Measurements from ENCODE around the gene ISY1.
"Not testable (repeated sequence)": the region's sequence is repeated elsewhere in the genome, so short reads cannot be mapped to it uniquely, and the experiment has no call there.

ISY1 gene

DNA sequence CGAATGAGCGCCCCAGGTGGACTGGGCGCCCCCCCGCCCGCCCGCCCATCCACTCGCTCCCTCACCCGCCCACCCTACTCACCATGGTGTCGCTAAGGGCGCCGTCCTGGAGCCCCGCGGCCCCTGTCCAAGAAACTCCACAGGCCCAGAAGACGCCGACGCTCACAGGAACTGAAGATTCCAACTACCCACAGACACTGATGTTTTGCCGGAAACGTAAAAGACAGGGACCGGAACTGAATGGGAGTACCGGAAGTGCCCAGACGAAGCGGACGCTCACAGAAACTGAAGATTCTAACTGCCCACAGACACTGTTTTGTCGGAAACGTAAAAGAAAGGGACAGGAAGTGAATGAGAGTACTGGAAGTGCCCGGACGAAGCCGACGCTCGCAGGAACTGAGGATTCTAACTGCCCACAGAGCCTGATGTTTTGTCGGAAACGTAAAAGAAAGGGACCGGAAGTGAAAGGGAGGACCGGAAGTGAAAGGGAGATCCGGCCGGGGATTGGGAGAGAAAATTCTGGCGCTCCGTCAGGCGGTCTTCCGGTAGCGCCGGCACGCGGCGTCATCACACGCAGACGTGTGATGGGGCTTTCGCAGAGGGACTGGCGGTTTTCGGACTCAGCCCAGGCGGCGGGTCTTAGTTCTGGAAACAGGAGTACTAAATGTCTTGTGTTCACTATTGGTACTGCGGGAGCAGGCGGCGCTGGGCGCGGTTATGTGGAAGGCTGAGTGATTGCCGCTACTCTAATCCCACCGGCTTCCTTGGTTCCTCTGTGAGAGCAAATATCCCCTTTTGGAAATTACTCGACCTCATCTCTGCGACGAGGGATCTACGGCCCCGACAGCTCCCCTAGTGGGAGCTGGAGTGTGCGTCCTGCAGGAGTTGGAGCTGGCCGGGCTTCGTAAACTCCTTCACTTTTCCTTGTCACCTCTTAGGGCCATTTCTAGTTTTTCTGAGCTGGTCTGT, at the start of gene ISY1:
ISY1 (minus strand) TSS at position 173 of the 969 bp plus-strand sequence; CDS start at position 85, 88 bp downstream.
- peak; percentile 93 for DNase-seq (ENCODE audit: low spot score)

GRCh38 chr3:129207479-129207878, 46.6 kb upstream of the ISY1 start:
- no peak for DNase-seq (ENCODE audit: low spot score)

GRCh38 chr3:129205109-129205832, 44.4 kb upstream of the ISY1 start:
- DNase-seq (ENCODE audit: low spot score), result no peak

GRCh38 chr3:129204473-129204872, 43.6 kb upstream of the ISY1 start:
- no peak for DNase-seq (ENCODE audit: low spot score)

- no peak for DNase-seq (ENCODE audit: low spot score)
Measured at GRCh38 chr3:129199366-129199765, 38.5 kb upstream of the ISY1 start.

GRCh38 chr3:129197321-129197720, 36.5 kb upstream of the ISY1 start:
- DNase-seq (ENCODE audit: low spot score), result no peak

DNA sequence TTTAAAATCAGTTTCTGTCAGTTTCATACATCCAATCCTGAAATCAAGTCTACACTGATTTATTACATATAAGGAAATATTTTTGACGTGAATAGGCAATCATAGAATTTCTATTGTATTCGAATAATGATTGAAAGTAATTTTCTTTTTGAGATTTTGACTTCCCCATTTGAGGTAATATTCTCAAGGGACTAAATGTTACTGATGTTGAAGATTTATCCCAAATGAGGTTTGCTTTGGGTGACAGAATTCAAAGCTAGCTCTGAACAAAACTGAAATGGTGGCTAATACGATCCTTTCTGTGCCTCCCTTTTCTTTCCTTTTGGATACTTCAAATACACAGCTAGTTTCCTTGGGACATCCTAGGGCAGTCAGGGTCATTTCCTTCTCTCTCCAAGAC, 35.7 kb upstream of the ISY1 start:
- no peak for DNase-seq (ENCODE audit: low spot score)

DNA sequence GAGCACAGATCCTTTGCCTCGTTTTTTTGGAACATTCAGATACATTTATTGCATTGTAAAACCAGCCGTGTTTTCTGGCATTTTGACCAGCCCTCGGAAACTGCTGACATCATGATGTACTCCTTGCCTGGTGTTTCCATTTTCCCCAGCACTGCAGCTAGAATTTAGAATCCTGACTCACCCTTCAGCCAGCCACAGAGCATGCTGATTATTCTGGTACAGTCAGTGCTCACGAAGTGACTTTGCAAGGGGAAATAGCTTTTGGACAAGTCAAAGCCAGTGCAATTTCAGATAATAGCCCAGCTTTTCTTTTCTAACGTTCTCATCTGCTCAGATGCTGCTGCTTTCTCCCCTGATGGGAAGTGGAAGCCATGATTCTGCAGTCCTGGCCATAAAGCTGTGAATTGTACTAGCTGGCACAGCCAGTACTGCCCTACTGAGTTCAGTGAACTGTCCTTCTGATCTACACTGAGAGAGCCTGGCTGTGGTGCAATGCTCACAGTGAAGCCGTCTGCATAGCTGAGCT, 34.9 kb upstream of the ISY1 start:
- DNase-seq (ENCODE audit: low spot score), result no peak

DNA sequence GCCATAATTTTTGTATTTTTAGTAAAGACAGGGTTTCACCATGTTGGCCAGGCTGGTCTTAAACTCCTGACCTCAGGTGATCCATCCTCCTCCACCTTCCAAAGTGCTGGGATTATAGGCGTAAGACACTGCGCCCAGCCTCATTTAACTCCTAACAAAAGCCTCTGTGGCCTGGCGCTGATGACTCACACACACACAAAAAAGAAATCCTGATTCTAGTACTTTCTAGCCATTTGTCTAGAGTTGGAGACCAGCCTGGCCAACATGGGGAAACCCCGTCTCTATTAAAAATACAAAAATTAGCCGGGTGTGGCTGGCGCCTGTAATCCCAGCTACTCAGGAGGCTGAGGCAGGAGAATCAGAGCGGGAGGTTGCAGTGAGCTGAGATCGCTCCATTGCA, 28.9 kb upstream of the ISY1 start:
- not testable (repeated sequence) for DNase-seq (ENCODE audit: low spot score)

- DNase-seq (ENCODE audit: low spot score), result no peak
Measured at GRCh38 chr3:129187857-129188256, 27.0 kb upstream of the ISY1 start.

DNA sequence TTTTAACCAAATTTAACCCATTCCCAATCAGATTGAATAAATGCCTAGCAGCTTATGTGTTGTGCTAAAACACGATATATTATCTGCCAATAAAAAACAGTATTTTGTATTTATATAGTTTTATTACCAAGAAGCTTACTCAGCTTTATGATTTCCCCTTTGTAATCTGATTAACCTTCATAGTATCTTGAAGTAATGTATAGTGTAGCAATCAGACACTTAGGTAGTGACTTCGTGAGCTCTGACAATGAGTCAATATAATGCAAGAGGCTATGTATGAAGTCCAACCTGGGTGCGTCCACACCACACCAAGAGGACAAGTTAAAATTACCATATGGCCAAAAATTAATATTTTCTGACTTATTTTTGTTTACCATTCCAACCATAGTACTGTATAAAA, 24.9 kb upstream of the ISY1 start:
- DNase-seq (ENCODE audit: low spot score), result no peak

DNA sequence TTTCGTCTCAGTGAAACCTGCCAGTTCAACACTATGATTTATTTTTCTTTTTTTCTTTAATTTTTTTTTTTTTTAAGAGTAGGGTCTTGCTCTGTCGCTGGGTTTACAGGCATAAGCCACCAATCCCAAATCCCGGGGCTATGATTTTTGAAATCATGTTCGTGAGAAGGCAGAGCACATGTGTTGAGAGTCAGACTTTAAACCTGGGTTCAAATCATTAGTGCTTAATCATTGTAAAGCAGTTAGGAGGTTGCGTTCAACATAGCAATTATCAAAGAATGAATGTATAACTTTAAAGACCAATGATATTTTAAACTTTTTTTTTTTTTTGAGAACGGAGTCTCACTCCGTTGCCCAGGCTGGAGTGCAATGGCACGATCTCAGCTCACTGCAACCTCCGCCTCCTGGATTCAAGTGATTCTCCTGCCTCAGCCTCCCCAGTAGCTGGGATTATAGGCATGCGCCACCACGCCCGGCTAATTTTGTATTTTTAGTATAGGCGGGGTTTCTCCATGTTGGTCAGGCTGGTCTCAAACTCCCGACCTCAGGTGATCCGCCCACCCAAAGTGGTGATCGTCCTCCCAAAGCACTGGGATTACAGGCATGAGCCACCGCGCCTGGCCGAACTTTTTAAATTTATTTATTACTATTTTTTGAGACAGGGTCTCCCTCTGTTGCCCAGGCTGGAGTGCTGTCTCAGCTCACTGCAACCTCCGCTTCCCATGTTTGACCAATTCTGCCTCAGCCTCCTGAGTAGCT, 24.1 kb upstream of the ISY1 start:
- not testable (repeated sequence) for DNase-seq (ENCODE audit: low spot score)

DNA sequence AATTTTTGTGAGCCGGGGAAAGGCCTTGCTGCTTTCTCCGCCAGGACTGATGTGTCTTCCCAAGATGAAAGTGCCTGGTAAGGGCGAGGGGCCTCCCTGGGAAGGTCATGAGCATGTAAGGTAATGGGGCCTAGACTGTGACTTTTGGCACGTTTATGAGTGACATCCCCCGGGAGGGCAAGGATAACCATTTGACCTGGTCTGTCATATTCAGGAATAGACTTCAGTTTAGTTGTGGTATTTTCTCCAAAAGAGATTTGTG, 23.5 kb upstream of the ISY1 start:
- no peak for DNase-seq (ENCODE audit: low spot score)

DNA sequence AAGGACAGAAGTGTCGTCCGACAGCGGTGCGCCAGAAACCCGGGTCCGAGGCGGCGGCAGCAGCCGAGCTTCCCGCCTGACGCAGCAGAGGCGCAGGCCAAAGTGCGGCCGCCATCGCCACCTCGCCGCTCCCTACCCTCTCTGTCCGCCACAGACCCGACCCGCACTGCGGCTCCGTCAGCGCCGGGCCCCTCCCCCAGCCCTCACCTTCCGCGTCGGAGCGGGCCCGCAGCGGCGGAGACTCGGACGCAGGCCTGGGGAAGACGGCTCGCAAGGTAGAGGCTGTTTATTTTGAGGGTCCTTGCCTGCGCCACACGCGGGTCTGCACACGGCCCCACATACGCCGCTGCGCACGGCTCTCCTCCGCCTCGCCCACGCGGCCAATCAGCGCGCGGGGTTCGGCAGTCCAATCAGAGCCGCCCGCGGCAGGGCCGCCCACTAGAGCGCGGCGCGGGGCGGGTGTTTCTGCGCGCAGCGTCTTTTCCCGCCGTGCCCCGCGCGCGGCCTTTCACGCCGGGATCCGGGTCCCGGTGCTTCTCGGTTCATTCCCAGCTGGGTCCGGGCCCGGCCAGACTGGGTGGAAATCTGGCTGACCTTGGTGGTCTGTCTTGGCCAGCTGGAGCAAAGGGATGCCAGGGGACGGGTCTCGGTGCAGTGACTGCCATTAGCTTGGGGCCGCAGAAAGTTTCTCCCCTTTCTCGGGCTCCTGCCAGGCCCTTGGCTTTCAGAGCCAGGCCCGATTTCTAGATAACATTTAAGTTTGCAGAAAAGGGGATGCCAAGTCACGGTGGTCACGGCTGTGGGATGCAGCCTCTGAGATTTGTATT, 22.9 kb upstream of the ISY1 start, which contains the start of gene CNBP:
CNBP (minus strand) TSS at position 328 of the 827 bp plus-strand sequence. CDS start 12,139 bp downstream, outside the sequence.
- DNase-seq (ENCODE audit: low spot score), result peak; percentile 92

GRCh38 chr3:129182390-129183185, 21.7 kb upstream of the ISY1 start:
- peak; percentile 27 for DNase-seq (ENCODE audit: low spot score)

DNA sequence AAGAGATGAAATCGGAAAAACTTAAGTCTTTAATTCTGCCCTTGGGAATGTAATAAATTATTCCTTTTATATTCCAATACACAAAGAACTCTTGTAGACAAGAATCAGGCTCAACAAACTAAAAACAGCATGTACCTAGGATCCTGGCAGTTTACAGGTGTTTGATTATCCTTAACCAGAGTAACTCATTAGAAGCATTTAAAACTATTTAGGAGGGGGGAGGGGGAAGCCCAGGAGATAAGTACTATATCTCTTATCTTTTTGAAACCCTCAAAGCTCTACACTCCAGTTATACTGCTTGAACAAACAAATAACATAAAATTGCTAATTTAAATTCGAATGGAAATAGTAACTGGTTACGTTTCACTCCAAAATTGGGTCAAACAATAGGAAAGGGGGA, 21.0 kb upstream of the ISY1 start:
- no peak for DNase-seq (ENCODE audit: low spot score)

DNA sequence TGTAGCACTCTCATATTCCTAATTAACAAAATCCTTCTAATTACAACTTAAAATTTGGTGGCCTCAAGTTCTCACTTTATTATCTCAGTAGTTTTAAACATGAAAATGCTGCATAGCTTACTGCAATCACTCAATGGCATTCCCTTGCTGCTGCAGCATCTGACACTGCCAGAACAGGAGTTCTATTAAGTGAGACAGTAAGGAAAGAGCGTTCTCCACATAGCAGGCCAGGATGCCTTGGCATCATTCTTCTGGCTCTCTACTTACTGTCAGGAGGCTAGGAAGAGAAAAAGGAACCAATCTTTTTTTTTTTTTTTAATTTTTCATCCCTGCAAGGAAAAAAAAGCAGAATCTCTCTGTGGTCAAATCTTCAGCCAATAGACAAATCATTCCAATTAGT, 19.6 kb upstream of the ISY1 start:
- DNase-seq (ENCODE audit: low spot score), result no peak

GRCh38 chr3:129176051-129176450, 15.2 kb upstream of the ISY1 start:
- DNase-seq (ENCODE audit: low spot score), result no peak

GRCh38 chr3:129173725-129174124, 12.9 kb upstream of the ISY1 start:
- DNase-seq (ENCODE audit: low spot score), result no peak

- no peak for DNase-seq (ENCODE audit: low spot score)
Measured at GRCh38 chr3:129173206-129173605, 12.3 kb upstream of the ISY1 start.
